H1 (cell line): ENCODE results near the gene ZNF415. TPM values are rescaled to one million over a fixed set of nuclear protein-coding genes. Genes with fewer than 3 reads are reported as not detected.

Experiments
- CTBP2 ChIP-seq: IDR thresholded peaks from 2 replicates; pipeline ENCODE4 v1.7.0; 2011; ENCODE audit warnings: borderline replicate concordance, mild to moderate bottlenecking, moderate library complexity, mixed read lengths, low read length; ENCODE audit not compliant: insufficient read depth, insufficient read length
- EGR1 ChIP-seq: IDR thresholded peaks from 2 replicates; pipeline ENCODE4 v1.6.1; 2011; ENCODE audit warnings: low read depth, low read length, borderline replicate concordance
- EP300 ChIP-seq, 2 experiments: IDR thresholded peaks; 1 replicate in 1 of 2; 2 replicates in 1 of 2; pipeline ENCODE4 v1.6.1; 2011 to 2012; ENCODE audit warnings: low read depth in 2 of 2, low read length in 2 of 2, mild to moderate bottlenecking in 2 of 2, borderline replicate concordance in 1 of 2, inconsistent platforms in 1 of 2, moderate library complexity in 1 of 2
- KDM4A ChIP-seq: IDR thresholded peaks from one replicate; pipeline ENCODE4 v1.7.1; 2012; ENCODE audit warnings: low read depth, mild to moderate bottlenecking, moderate library complexity, low read length, inconsistent platforms; ENCODE audit not compliant: severe bottlenecking
- RNF2 ChIP-seq: fragments of 200-900, 300-1000 bp; sonication (generic); IDR thresholded peaks from 2 replicates; pipeline ENCODE4 v1.7.1; 2016; ENCODE audit warnings: borderline replicate concordance, low read depth, mild to moderate bottlenecking, antibody characterized with exemption, low read length; ENCODE audit not compliant: poor library complexity, severe bottlenecking; ENCODE audit errors: missing control alignments
- TAF7 ChIP-seq: optimal IDR thresholded peaks from 2 replicates; pipeline ENCODE3; 2011; ENCODE audit warnings: low read depth, mild to moderate bottlenecking, inconsistent platforms, low read length, moderate library complexity, borderline replicate concordance
- polyA plus RNA-seq, 7 experiments: library from polyadenylated mRNA; depleted of rRNA in 3 of 7; stranded (reverse) in 5 of 7; unstranded in 2 of 7; fragments of >200 nt in 5 of 7; fragments of 200-250 nt in 2 of 7; gene quantifications; 1 replicate in 5 of 7; 2 replicates in 1 of 7; 4 replicates in 1 of 7; pipeline versions ENCODE4 v1.2.1 to v1.2.3, GENCODE V29; 2011 to 2013; ENCODE audit warnings: missing spikeins in 2 of 7, mixed read lengths in 2 of 7
- total RNA-seq: library from RNA; stranded (reverse); fragmentation: NEBNext Ultra II Directional; extraction: Animal tissue kit (Norgen Biotek cat#: 25700); gene quantifications from 2 replicates; pipeline ENCODE4 v1.2.1, GENCODE V29; 2021

The ZNF415 gene
- total and polyA plus RNA-seq, 2 of the 8 experiments (the other 6 are each of a cell fraction or from before 2014, with no cell fraction given): 5.8 to 9.7 TPM

DNA sequence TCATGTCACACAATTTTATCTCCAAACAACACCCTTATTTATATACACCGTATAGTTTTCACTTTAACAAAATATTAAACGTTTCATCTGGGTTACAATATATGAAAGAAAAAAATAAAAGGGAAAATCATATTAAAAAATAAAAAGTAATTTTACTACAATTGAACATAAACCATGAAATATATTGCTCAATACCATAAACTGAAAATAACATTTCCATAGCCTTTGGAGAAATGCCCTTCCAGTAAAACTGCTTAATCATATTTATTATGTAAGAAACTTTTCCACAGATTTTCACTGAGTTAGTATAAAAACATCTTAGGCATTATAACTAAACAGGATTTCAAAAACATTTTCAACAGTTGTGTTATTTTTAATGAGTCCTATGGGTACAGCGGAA is 27.6 kb upstream of the ZNF415 start (continued):
- TF ChIP-seq EP300 (IDR thresholded peaks at IDR 0.05; ENCODE audit: borderline replicate concordance in 1 of 2, low read depth in 2 of 2, low read length in 2 of 2) (no peak), CTBP2 (no peak), RNF2 (no peak), KDM4A (no peak), TAF7 (no peak), EGR1 (no peak)
